Measurements from ENCODE around the gene PRR14L. TPM values are rescaled to one million over a fixed set of nuclear protein-coding genes. Genes with fewer than 3 reads are reported as not detected.
"Not testable (repeated sequence)": the region's sequence is repeated elsewhere in the genome, so short reads cannot be mapped to it uniquely, and the experiment has no call there.

The PRR14L gene
- total RNA-seq, 1 donor from 2014 or later, result 48.2 TPM

DNA sequence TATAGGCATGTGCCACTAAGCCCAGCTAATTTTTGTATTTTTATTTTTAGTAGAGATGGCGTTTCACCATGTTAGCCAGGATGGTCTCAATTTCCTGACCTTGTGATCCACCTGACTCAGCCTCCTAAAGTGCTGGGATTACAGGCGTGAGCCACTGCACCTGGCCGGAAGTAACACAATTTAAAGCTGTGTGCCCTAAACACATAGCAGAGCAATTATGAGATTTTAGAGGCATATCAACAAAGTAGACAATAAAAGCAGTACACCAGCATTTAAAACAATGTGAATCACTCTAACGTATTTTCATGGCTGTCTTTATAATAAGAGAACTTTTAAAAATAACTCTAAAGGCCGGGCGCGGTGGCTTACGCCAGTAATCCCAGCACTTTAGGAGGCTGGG, 42.4 kb downstream of the PRR14L start:
- DNase-seq (ENCODE audit: extremely low spot score, unreplicated experiment), result no peak
- TF ChIP-seq, protein P1, sequence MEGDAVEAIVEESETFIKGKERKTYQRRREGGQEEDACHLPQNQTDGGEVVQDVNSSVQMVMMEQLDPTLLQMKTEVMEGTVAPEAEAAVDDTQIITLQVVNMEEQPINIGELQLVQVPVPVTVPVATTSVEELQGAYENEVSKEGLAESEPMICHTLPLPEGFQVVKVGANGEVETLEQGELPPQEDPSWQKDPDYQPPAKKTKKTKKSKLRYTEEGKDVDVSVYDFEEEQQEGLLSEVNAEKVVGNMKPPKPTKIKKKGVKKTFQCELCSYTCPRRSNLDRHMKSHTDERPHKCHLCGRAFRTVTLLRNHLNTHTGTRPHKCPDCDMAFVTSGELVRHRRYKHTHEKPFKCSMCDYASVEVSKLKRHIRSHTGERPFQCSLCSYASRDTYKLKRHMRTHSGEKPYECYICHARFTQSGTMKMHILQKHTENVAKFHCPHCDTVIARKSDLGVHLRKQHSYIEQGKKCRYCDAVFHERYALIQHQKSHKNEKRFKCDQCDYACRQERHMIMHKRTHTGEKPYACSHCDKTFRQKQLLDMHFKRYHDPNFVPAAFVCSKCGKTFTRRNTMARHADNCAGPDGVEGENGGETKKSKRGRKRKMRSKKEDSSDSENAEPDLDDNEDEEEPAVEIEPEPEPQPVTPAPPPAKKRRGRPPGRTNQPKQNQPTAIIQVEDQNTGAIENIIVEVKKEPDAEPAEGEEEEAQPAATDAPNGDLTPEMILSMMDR (IDR thresholded peaks at IDR 0.05), result no peak
- Mint-ChIP-seq H3K27ac (ENCODE audit: unreplicated experiment) (no peak overlapping the region), H3K4me3 (ENCODE audit: unreplicated experiment) (no peak overlapping the region), H3K36me3 (ENCODE audit: unreplicated experiment) (peaks cover 32% of the 10 kb centered on the region), H3K4me1 (ENCODE audit: unreplicated experiment) (no peaks in the 10 kb centered on the region), H3K9me3 (ENCODE audit: unreplicated experiment) (no peaks in the 10 kb centered on the region), H3K27me3 (ENCODE audit: unreplicated experiment) (no peaks in the 10 kb centered on the region)

DNA sequence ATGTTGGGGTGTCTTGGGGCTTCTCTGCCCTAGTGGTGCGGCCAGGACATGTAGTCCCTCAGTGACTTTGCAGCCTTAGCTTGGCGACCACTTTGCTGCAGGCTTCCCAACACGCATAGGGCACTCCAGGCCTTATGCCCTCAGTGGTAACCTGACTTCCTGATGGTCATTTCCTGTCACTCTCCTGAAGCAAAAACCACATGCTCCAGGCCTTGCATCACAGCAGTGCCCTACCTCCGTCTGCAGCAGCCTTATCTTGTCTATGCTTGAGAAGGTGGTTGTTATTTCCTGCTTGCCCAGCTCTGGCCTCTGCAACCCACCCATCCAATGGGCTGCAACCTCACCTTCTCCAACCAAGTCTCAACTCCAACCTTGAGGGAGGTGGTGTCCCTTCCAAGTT, 54.5 kb downstream of the PRR14L start:
- peaks cover 46% of the 10 kb centered on the region for H3K36me3 Mint-ChIP-seq (ENCODE audit: unreplicated experiment)
- no peaks in the 10 kb centered on the region for H3K27me3 Mint-ChIP-seq (ENCODE audit: unreplicated experiment)
- H3K4me3 Mint-ChIP-seq (ENCODE audit: unreplicated experiment), result no peak overlapping the region

DNA sequence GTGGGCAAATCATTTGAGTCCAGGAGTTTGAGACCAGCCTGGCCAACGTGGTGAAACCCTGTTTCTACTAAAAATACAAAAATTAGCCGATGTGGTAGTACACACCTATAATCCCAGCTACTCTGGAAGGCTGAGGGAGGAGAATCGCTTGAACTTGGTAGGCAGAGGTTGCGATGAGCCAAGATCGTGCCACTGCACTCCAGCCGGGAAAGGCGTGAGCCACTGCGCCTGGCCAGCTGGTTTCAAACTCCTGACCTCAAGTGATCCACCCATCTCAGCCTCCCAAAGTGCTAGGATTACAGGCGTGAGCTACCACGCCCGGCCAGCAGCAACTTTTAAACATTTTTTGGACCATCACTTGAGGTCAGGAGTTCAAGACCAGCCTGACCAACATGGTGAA, 55.9 kb downstream of the PRR14L start:
- H3K27me3 Mint-ChIP-seq (ENCODE audit: unreplicated experiment); DNase-seq (ENCODE audit: extremely low spot score, unreplicated experiment); H3K27ac Mint-ChIP-seq (ENCODE audit: unreplicated experiment); H3K4me3 Mint-ChIP-seq (ENCODE audit: unreplicated experiment); H3K4me1 Mint-ChIP-seq (ENCODE audit: unreplicated experiment); H3K9me3 Mint-ChIP-seq (ENCODE audit: unreplicated experiment): not testable (repeated sequence)
- peaks cover 40% of the 10 kb centered on the region for H3K36me3 Mint-ChIP-seq (ENCODE audit: unreplicated experiment)

More for the DNA sequence above, 54.5 kb downstream of the PRR14L start:
- H3K9me3 Mint-ChIP-seq (ENCODE audit: unreplicated experiment), result no peaks in the 10 kb centered on the region
- TF ChIP-seq, protein P1 (IDR thresholded peaks at IDR 0.05), result no peak
- DNase-seq (ENCODE audit: extremely low spot score, unreplicated experiment), result no peak
- H3K27ac Mint-ChIP-seq (ENCODE audit: unreplicated experiment), result no peak overlapping the region
- H3K4me1 Mint-ChIP-seq (ENCODE audit: unreplicated experiment), result no peaks in the 10 kb centered on the region

DNA sequence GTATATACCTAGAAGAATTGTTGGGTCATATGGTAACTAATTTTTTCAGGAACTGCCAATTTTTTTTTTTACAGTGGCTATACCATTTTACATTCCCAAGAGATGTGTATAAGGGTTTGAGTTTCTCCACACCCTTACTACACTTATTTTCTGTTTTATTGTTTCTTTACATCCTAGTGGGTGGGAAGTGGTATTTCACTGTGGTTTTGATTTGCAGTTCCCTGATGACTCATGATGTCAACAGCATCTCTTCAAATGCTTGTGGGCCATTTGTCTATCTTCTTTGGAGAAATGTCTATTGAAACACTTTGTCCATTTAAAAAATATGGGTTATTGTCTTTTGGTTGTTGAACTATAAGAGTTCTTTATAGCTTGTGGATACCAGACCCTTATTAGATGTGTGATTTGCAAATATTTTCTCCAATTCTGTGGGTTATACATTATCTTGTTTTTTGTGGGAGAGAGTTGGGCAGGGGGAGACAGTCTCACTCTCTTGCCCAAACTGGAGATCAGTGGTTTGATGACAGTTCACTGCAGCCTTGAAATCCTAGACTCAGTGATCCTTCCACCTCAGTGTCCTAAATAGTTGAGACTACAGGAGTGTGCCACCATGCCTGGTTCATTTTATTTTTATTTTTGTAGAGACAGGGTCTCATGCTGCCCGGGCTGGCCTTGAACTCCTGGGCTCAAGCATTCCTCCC, 57.6 kb downstream of the PRR14L start:
- TF ChIP-seq, protein P1 (IDR thresholded peaks at IDR 0.05), result no peak
- Mint-ChIP-seq H3K4me3 (ENCODE audit: unreplicated experiment) (no peak overlapping the region), H3K27ac (ENCODE audit: unreplicated experiment) (no peak overlapping the region), H3K36me3 (ENCODE audit: unreplicated experiment) (peaks cover 36% of the 10 kb centered on the region), H3K9me3 (ENCODE audit: unreplicated experiment) (no peaks in the 10 kb centered on the region), H3K4me1 (ENCODE audit: unreplicated experiment) (no peaks in the 10 kb centered on the region), H3K27me3 (ENCODE audit: unreplicated experiment) (no peaks in the 10 kb centered on the region)
- no peak for DNase-seq (ENCODE audit: extremely low spot score, unreplicated experiment)

DNA sequence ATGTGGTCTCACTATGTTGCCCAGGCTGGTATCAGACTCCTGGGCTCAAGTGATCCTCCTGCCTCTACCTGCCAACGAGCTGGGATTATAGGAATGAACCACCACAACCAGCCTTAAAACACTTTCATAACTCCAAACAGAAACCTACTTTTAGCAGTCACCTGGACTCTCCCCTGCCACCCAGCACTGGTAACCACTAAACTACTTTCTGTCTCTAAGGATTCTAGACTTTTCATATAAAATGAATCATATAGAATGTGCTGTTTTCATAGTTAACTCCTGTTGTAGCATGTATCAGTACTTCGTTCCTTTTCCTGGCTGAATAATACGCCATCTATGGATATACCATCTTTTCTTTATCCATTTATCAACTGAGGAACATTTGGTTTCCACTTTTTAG, 58.5 kb downstream of the PRR14L start:
- Mint-ChIP-seq H3K4me1 (ENCODE audit: unreplicated experiment) (no peaks in the 10 kb centered on the region), H3K27me3 (ENCODE audit: unreplicated experiment) (no peaks in the 10 kb centered on the region), H3K4me3 (ENCODE audit: unreplicated experiment) (no peak overlapping the region), H3K27ac (ENCODE audit: unreplicated experiment) (no peak overlapping the region), H3K9me3 (ENCODE audit: unreplicated experiment) (no peaks in the 10 kb centered on the region), H3K36me3 (ENCODE audit: unreplicated experiment) (peaks cover 36% of the 10 kb centered on the region)
- no peak for DNase-seq (ENCODE audit: extremely low spot score, unreplicated experiment)
- TF ChIP-seq, protein P1 (IDR thresholded peaks at IDR 0.05), result no peak

Measured in osteocyte (in vitro differentiated cells).